ENCODE measurements around the gene AJAP1. TPM values are rescaled to one million over a fixed set of nuclear protein-coding genes. Genes with fewer than 3 reads are reported as not detected.

AJAP1 gene
- total and polyA plus RNA-seq, 2 of the 8 experiments (the other 6 are each of a cell fraction or from before 2014, with no cell fraction given) = 1.9 to 6.2 TPM

DNA sequence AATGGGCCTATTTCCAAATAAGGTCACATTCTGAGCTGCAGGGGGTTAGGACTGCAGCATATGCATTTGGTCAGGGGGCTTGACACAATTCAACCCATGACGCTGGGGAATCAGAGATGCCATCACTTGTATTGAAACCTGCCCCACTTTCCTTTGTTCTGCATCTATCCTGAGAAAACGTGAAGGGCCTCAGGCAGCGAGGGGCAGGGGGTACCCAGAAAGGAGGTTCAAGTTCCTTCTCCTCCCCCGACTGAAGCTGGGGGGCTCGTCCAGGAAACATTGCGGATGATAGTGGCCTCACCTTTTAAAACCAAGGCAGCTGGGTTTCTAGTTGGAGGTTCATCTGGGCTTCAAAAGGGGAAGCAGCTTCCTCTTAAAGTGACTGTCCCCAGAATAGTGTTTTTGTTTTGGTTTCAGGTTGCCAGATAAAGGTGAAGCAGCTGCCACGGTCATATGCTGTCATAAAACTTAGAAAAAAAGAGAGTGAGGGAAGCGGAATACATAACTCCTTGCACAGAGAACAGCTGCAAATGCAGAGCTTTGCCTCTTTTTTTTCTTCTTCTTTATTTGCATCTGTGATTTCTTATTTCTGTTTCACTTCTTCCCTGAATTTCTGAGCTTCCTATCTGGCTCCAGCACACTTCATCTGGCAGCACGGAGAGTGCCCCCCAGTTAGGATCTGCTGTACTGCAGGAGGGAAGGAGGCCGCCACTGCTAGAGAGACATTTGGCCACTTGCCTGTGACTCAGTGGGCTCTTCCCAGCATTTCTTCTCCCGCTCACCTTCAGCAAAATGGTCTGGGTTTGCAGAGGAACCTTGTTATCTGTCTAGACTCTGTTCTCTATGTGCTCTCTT, 142.0 kb downstream of the AJAP1 start:
- Histone ChIP-seq H3K23me2 (ENCODE audit: low read depth, low read length) (no peaks in the 10 kb centered on the region), H4K91ac (replicated peaks; ENCODE audit: insufficient read length, low read length) (no peak overlapping the region), H2AFZ (ENCODE audit: low read length) (no peak overlapping the region), H3K4me1 (replicated peaks in 1 of 4; ENCODE audit: control insufficient read depth in 3 of 4, insufficient read depth in 4 of 4, low read length in 3 of 4) (no peaks in the 10 kb centered on the region), H3K27ac (ENCODE audit: low read depth, low read length) (no peak overlapping the region), H3K23ac (ENCODE audit: insufficient read length) (no peak overlapping the region), H3K9me3 (ENCODE audit: insufficient read depth in 2 of 2, low read depth in 1 of 2, low read length in 1 of 2) (peaks cover 11 to 19% of the 10 kb centered on the region in 2 experiments; a peak in 3 of 4 replicates), H3K56ac (replicated peaks; ENCODE audit: insufficient read length, low read depth, low read length) (no peak overlapping the region), H3K18ac (ENCODE audit: extremely low read depth, low read length) (no peak overlapping the region), H4K5ac (ENCODE audit: insufficient read length, low read depth, low read length) (no peak overlapping the region), H3K14ac (ENCODE audit: insufficient read length) (no peak overlapping the region), H2BK20ac (ENCODE audit: low read length) (no peak overlapping the region), H3K4me3 (ENCODE audit: extremely low read depth in 1 of 4, insufficient read depth in 2 of 4, low read depth in 3 of 4, low read length in 4 of 4) (no peak overlapping the region), H4K20me1 (replicated peaks in 1 of 2; ENCODE audit: control insufficient read depth in 1 of 2, insufficient read depth in 2 of 2, low read length in 2 of 2) (no peaks in the 10 kb centered on the region), H3K27me3 (replicated peaks in 1 of 4; ENCODE audit: control insufficient read depth in 3 of 4, extremely low read depth in 1 of 4, insufficient read depth in 3 of 4, low read length in 3 of 4) (no peaks in the 10 kb centered on the region), H2BK120ac (replicated peaks; ENCODE audit: low read depth, low read length) (no peak overlapping the region), H2BK12ac (ENCODE audit: low read depth, low read length) (no peak overlapping the region), H3K79me1 (ENCODE audit: low read depth, low read length) (no peaks in the 10 kb centered on the region), H3K4me2 (ENCODE audit: insufficient read depth in 1 of 2, low read depth in 2 of 2, low read length in 2 of 2) (no peak overlapping the region), H3K36me3 (ENCODE audit: control insufficient read depth in 2 of 4, insufficient read depth in 4 of 4, low read length in 3 of 4) (no peaks in the 10 kb centered on the region), H2BK5ac (ENCODE audit: low read depth, low read length) (no peak overlapping the region), H2BK15ac (ENCODE audit: low read length) (no peak overlapping the region), H3K9ac (replicated peaks in 1 of 4; ENCODE audit: extremely low read depth in 1 of 4, low read depth in 3 of 4, low read length in 3 of 4) (no peak overlapping the region), H3K4ac (replicated peaks; ENCODE audit: insufficient read length, low read depth, low read length) (no peak overlapping the region), H2AK5ac (ENCODE audit: low read depth, low read length) (no peak overlapping the region), H3K79me2 (ENCODE audit: control insufficient read depth in 1 of 2, insufficient read depth in 2 of 2, low read length in 2 of 2) (no peaks in the 10 kb centered on the region), H4K8ac (ENCODE audit: extremely low read depth, insufficient read depth, low read length) (no peak overlapping the region)
- DNase-seq (ENCODE audit: low read depth in 1 of 2, low spot score in 2 of 2) (no peak), FAIRE-seq (no peak)
- CTCF ChIA-PET (ENCODE audit: partially characterized antibody) = interaction anchor here (0.7 to 1.0 kb wide), 3 partner anchors 16 to 398 kb away, joined by 3 to 5 read pairs (median 3); no protein-coding TSS in a partner anchor
- POLR2A ChIA-PET (ENCODE audit: partially characterized antibody) = no interaction called here
- 90% methylated on average over 10 of the region's 11 CpGs; no CpG with 5 or more reads in 1 of the 2 experiments for WGBS, 2 experiments (ENCODE audit: extremely low coverage in 1 of 2, insufficient coverage in 1 of 2, insufficient read length in 1 of 2, insufficient replicate concordance in 2 of 2, low coverage in 1 of 2, low lambda C conversion rate in 2 of 2, missing lambda C conversion rate in 1 of 2)
- TF ChIP-seq GABPA (IDR thresholded peaks at IDR 0.05; ENCODE audit: borderline replicate concordance, insufficient read depth, low read length) (no peak), RFX5 (IDR thresholded peaks at IDR 0.05; ENCODE audit: borderline replicate concordance, low read depth, low read length) (no peak), SP1 (IDR thresholded peaks at IDR 0.05; ENCODE audit: low read depth, low read length) (no peak), JUND (IDR thresholded peaks at IDR 0.05; ENCODE audit: low read length) (no peak), TAF1 (IDR thresholded peaks at IDR 0.05; ENCODE audit: low read depth, low read length) (no peak), ASH2L (IDR thresholded peaks at IDR 0.05; ENCODE audit: low read length) (no peak), JUN (IDR thresholded peaks at IDR 0.05; ENCODE audit: low read depth, low read length) (no peak), KDM1A (IDR thresholded peaks at IDR 0.05; ENCODE audit: borderline replicate concordance, low read length) (no peak), FOSL1 (IDR thresholded peaks at IDR 0.05; ENCODE audit: insufficient read depth, low read depth, low read length) (no peak), TCF12 (IDR thresholded peaks at IDR 0.05; ENCODE audit: low read depth, low read length) (no peak), POLR2A (IDR thresholded peaks at IDR 0.05; ENCODE audit: control extremely low read depth in 1 of 2, low read depth in 2 of 2, low read length in 2 of 2) (no peak)
- TF ChIP-seq, protein P1, sequence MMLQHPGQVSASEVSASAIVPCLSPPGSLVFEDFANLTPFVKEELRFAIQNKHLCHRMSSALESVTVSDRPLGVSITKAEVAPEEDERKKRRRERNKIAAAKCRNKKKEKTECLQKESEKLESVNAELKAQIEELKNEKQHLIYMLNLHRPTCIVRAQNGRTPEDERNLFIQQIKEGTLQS (IDR thresholded peaks at IDR 0.05; ENCODE audit: insufficient read depth, low read depth, low read length) = no peak
- TF ChIP-seq, protein P2, sequence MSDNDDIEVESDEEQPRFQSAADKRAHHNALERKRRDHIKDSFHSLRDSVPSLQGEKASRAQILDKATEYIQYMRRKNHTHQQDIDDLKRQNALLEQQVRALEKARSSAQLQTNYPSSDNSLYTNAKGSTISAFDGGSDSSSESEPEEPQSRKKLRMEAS (IDR thresholded peaks at IDR 0.05) = no peak

Measured in H1 (cell line).